GM23248 (cell line): ENCODE data around the gene NALCN.

ENCODE experiments used
- EZH2 ChIP-seq: fragments of 200-600 bp; sonication (generic); IDR thresholded peaks from 2 replicates; pipeline ENCODE4 v1.6.1; 2018; ENCODE audit warnings: antibody characterized with exemption, mild to moderate bottlenecking; ENCODE audit not compliant: insufficient read depth, poor library complexity, severe bottlenecking
- EZH2phosphoT487 ChIP-seq: fragments of 200-600 bp; sonication (generic); IDR thresholded peaks from 2 replicates; pipeline ENCODE4 v1.6.1; 2018; ENCODE audit warnings: antibody characterized with exemption, moderate library complexity, mild to moderate bottlenecking, low read depth; ENCODE audit not compliant: insufficient read depth

DNA sequence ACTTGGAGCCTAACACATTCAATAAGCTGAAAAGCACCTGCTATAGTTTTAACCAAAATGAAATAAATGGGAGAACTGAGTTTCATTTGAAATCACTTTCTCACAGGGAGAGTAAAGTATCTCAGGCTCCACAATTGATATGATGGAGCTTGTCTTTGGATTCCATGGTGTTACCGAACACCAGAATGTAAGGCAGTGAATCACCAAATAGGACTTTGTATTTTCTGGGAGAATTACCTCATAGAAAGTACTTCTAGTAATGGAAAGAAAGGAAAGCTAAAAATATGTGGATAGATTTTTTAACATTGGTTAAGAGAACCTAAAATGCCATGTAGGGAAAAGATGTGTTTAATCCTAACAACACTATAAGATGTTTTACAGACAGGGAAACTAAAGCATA lies 123.6 kb downstream of the NALCN start:
- TF ChIP-seq EZH2phosphoT487: no peak
- TF ChIP-seq EZH2: no peak
